Measurements from ENCODE around the gene SAG. TPM values are rescaled to one million over a fixed set of nuclear protein-coding genes. Genes with fewer than 3 reads are reported as not detected.
"Not testable (repeated sequence)": the region's sequence is repeated elsewhere in the genome, so short reads cannot be mapped to it uniquely, and the experiment has no call there.

SAG gene
- total and polyA plus RNA-seq, 11 donors: 1.4 TPM; not detected in 10

GRCh38 chr2:233373316-233373715, 65.7 kb downstream of the SAG start:
- H3K36me3 ChIP-seq: peaks cover 0 to 13% (median 0%) of the 10 kb centered on the region in 9 donors
- TF ChIP-seq CTCF (IDR thresholded peaks at IDR 0.05) (no peak), POLR2A (IDR thresholded peaks at IDR 0.05) (no peak)
- H3K9me3 ChIP-seq: peaks cover 0 to 5% (median 0%) of the 10 kb centered on the region in 12 donors
- WGBS, 4 donors: 71 to 79% (median 75%) methylated on average over 5 of the region's 5 CpGs
- ATAC-seq: no peak
- H3K27me3 ChIP-seq: no peaks in the 10 kb centered on the region
- H3K4me3 ChIP-seq: no peak overlapping the region
- DNase-seq: no peak
- intact Hi-C loops (cut with DNase I): no loop called here
- peaks cover 0 to 15% (median 2%) of the 10 kb centered on the region in 12 donors for H3K4me1 ChIP-seq
- no peak overlapping the region for H3K27ac ChIP-seq

DNA sequence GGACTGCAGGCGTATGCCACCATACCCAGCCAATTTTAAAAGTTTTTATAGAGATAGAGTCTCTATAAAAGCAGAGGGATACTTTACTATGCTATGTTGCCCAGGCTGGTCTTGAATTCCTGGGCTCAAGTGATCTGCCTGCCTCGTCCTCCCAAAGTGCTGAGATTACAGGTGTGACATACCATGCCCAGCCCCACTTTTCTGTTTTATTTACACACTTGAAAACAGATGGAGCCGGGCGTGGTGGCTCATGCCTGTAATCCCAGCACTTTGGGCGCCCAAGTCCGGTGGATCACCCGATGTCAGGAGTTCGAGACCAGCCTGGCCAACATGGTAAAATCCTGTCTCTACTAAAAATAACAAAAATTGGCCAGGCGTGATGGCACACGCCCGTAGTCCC, 67.2 kb downstream of the SAG start:
- intact Hi-C loops (cut with DNase I): loop anchor here in 1 of 10 donors (1.0 kb wide), 1 partner anchor 13 kb away; no protein-coding TSS in a partner anchor
- DNase-seq, H3K4me3 ChIP-seq, H3K27me3 ChIP-seq, H3K27ac ChIP-seq, ATAC-seq, H3K4me1 ChIP-seq, H3K9me3 ChIP-seq: not testable (repeated sequence)
- WGBS, 4 donors: 92 to 95% (median 93%) methylated on average over 11 of the region's 11 CpGs
- H3K36me3 ChIP-seq: peaks cover 0 to 13% (median 0%) of the 10 kb centered on the region in 9 donors

DNA sequence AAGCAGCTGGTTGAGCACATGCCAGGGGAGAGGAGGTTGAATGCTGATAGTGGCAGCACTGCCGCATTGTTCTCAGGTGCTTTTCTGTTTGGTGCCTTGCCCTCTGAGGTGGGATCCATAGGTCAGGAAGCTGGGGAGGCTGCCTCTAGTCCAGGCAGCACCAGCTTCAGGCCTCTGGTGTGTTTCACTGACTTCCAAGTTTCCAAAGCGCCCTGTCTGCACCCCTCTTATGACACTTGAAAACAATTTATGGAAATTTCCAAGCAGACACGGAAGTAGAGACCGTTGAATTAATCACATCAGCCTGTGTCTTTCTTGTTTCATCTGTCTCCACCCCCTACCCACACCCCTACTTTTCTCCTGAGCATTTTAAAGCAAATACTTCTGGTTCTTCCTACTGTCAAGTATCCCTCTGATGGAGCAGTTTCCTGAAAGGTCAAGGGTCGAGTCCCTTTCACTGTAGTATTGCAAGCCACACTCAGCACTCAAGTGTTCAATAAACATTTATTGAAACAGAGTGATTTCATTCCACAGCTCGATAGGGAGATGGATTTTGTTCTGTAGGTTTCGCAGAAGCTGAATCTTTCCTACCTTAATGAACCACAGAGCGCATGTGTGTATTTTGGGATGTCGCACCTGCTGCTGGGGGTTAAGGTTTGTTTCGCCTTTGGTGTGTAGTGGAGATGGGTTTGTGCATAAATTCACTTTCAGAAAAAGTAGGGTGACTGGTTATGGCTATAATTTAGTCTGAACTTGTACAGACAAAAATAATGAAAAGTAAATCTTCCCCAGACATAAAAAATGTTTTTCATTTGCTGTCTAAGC, 68.1 kb downstream of the SAG start:
- Histone ChIP-seq H3K4me1 (peaks cover 0 to 9% (median 0%) of the 10 kb centered on the region in 12 donors), H3K27me3 (no peaks in the 10 kb centered on the region), H3K36me3 (peaks cover 0 to 13% (median 0%) of the 10 kb centered on the region in 9 donors), H3K4me3 (no peak overlapping the region), H3K9me3 (peaks cover 0 to 5% (median 0%) of the 10 kb centered on the region in 12 donors), H3K27ac (no peak overlapping the region)
- ATAC-seq (no peak), DNase-seq (no peak)
- intact Hi-C loops (cut with DNase I): loop anchor here in 1 of 10 donors (1.0 kb wide), 1 partner anchor 12 kb away; no protein-coding TSS in a partner anchor
- 68 to 82% (median 76%) methylated on average over 10 of the region's 10 CpGs for WGBS, 4 donors
- TF ChIP-seq POLR2A (IDR thresholded peaks at IDR 0.05) (no peak), CTCF (IDR thresholded peaks at IDR 0.05) (no peak)

- ATAC-seq (no peak), DNase-seq (no peak)
- 90 to 97% (median 94%) methylated on average over 6 of the region's 6 CpGs for WGBS, 4 donors
- H3K27me3 ChIP-seq: no peaks in the 10 kb centered on the region
- H3K9me3 ChIP-seq: no peaks in the 10 kb centered on the region
- peaks cover 0 to 15% (median 0%) of the 10 kb centered on the region in 12 donors for H3K4me1 ChIP-seq
- H3K36me3 ChIP-seq: peaks cover 0 to 5% (median 0%) of the 10 kb centered on the region in 9 donors
- no peak for TF ChIP-seq POLR2A (IDR thresholded peaks at IDR 0.05)
- TF ChIP-seq CTCF (IDR thresholded peaks at IDR 0.05): no peak
- no peak overlapping the region for H3K27ac ChIP-seq
- intact Hi-C loops (cut with DNase I): no loop called here
- no peak overlapping the region for H3K4me3 ChIP-seq
These were observed 71.4 kb downstream of the SAG start for GRCh38 chr2:233379034-233379433.
